Brain microvascular endothelial cell (primary cell): ENCODE data around the gene PTPN23.
"Not testable (repeated sequence)": the region's sequence is repeated elsewhere in the genome, so short reads cannot be mapped to it uniquely, and the experiment has no call there.

Experiments
- DNase-seq: peaks from one replicate; pipeline ENCODE4 v3.0.0-alpha.2; 2020
- H3K27ac ChIP-seq: fragments of 250-450 bp; sonication (Bioruptor Pico); 2 replicates; pipeline ENCODE4 v1.5.1; 2020; ENCODE audit warnings: mild to moderate bottlenecking, moderate library complexity
- H3K27me3 ChIP-seq: fragments of 250-450 bp; sonication (Bioruptor Pico); replicated peaks from 2 replicates; pipeline ENCODE4 v1.5.1; 2020; ENCODE audit warnings: mild to moderate bottlenecking
- H3K36me3 ChIP-seq: fragments of 250-450 bp; sonication (Bioruptor Pico); replicated peaks from 2 replicates; pipeline ENCODE4 v1.5.1; 2020; ENCODE audit warnings: mild to moderate bottlenecking
- H3K4me3 ChIP-seq: 2 replicates; pipeline ENCODE4 v1.5.1; 2011; ENCODE audit warnings: low read depth, mild to moderate bottlenecking, control low read depth, low read length, moderate library complexity
- in situ Hi-C: cut with HindIII; loops from 2 replicates; pipeline ENCODE4 v1.10.0; 2017; ENCODE audit warnings: low sequenced_read_pairs, low pct_ligation_motif_present
- TF ChIP-seq, protein P1 (sequence below): IDR thresholded peaks from 2 replicates; pipeline ENCODE4 v1.5.1; 2011; ENCODE audit warnings: low read depth, mild to moderate bottlenecking, moderate library complexity, low read length, control low read depth, inconsistent platforms; ENCODE audit errors: missing control alignments

Gene PTPN23

GRCh38 chr3:47366833-47367232, 14.0 kb upstream of the PTPN23 start:
- TF ChIP-seq, protein P1, sequence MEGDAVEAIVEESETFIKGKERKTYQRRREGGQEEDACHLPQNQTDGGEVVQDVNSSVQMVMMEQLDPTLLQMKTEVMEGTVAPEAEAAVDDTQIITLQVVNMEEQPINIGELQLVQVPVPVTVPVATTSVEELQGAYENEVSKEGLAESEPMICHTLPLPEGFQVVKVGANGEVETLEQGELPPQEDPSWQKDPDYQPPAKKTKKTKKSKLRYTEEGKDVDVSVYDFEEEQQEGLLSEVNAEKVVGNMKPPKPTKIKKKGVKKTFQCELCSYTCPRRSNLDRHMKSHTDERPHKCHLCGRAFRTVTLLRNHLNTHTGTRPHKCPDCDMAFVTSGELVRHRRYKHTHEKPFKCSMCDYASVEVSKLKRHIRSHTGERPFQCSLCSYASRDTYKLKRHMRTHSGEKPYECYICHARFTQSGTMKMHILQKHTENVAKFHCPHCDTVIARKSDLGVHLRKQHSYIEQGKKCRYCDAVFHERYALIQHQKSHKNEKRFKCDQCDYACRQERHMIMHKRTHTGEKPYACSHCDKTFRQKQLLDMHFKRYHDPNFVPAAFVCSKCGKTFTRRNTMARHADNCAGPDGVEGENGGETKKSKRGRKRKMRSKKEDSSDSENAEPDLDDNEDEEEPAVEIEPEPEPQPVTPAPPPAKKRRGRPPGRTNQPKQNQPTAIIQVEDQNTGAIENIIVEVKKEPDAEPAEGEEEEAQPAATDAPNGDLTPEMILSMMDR = no peak
- H3K27me3 ChIP-seq = no peaks in the 10 kb centered on the region
- no peak for DNase-seq
- in situ Hi-C loops = no loop called here
- H3K4me3 ChIP-seq = no peak overlapping the region
- no peak overlapping the region for H3K27ac ChIP-seq
- no peaks in the 10 kb centered on the region for H3K36me3 ChIP-seq

- in situ Hi-C loops = no loop called here
- no peaks in the 10 kb centered on the region for H3K36me3 ChIP-seq
- H3K27me3 ChIP-seq = no peaks in the 10 kb centered on the region
- H3K27ac ChIP-seq = no peak overlapping the region
- H3K4me3 ChIP-seq = no peak overlapping the region
- TF ChIP-seq, protein P1 = no peak
- DNase-seq = no peak
Measured at GRCh38 chr3:47367631-47368030, 13.2 kb upstream of the PTPN23 start.

GRCh38 chr3:47370020-47370419, 10.8 kb upstream of the PTPN23 start:
- H3K4me3 ChIP-seq, in situ Hi-C loops, H3K27me3 ChIP-seq: not testable (repeated sequence)

DNA sequence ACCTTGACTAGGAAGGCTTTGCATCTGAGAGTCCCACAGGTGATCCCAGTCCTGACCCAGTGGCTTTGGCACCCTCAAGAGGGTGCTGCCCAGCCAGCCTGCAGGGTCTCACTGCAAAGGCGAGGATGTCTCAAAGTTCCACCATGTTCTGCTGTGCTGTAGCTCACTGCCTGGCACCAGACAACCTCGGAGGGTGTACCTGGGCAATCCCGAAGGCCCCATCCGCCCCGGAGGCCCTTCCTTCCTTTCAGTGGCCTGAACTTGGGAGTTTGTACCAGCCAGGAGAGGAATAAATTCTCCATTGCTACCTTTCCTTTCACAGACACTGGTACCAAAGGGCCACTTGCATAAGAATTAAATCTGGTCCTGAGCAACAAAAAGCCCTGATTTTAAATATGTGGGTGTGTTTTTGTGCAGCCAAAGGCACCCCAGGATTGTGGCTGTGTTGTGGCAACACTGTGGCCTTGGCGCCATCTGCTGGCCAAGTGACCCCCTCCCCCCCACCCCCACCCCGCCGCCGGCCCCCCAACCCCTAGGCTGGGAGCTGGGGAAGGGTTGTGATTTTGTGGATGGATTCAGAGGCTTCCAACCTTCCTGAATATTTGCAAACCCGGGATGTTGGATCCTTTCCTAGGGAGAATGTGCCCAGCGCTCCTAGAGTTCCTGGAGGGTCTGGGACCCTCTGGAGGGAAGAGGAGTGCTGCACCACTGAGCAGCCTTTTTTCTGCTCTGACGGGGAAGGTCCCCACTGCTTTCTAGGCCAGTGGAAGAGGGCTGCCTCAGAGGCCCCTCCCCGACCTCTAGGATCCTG, 9.7 kb upstream of the PTPN23 start:
- Histone ChIP-seq H3K36me3 (no peaks in the 10 kb centered on the region), H3K4me3 (no peak overlapping the region), H3K27ac (no peak overlapping the region), H3K27me3 (no peaks in the 10 kb centered on the region)
- in situ Hi-C loops = no loop called here
- TF ChIP-seq, protein P1 = peak; percentile 43
- no peak for DNase-seq

More at GRCh38 chr3:47370020-47370419, 10.8 kb upstream of the PTPN23 start:
- DNase-seq, H3K36me3 ChIP-seq, H3K27ac ChIP-seq: not testable (repeated sequence)

DNA sequence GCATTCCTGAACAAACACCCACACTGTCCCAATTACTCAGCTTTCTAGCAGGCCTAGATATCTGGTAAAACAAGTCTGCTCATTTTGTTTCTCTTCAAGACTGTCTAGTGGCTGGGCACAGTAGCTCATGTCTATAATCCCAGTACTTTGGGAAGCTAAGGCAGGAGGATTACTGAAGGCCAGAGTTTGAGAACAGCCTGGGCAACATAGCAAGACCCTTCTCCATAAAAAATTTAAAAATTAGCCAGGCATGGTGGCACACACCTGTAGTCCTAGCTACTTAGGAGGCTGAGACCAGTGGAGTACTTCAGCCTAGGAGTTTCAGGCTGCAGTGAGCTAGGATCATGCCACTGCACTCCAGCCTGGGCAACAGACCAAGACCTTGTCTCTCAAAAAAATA, 6.2 kb upstream of the PTPN23 start:
- Histone ChIP-seq H3K27me3 (no peaks in the 10 kb centered on the region), H3K4me3 (no peak overlapping the region), H3K27ac (no peak overlapping the region), H3K36me3 (no peaks in the 10 kb centered on the region)
- no peak for DNase-seq
- TF ChIP-seq, protein P1 = no peak
- in situ Hi-C loops = no loop called here

DNA sequence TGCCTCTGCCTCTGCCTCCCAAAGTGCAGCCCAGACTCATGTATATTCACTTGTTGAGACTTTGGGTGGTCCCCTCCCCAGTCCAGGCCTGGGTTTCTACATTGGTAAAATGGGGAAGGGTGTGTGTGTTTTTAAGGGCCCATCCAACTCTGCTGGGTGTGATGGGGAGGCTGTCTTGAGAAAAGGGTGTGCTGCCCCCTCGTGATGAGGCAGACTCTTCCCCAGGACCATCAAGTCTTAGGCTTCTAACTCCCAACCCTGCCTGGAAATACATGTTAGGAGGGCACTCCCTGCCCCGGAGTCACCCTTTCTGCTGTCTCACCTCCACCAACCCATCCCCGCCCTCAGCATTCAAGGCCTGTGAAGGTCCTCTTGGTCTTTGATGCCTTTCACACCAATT, 4.4 kb upstream of the PTPN23 start:
- Histone ChIP-seq H3K4me3 (no peak overlapping the region), H3K27ac (no peak overlapping the region), H3K36me3 (no peaks in the 10 kb centered on the region), H3K27me3 (no peaks in the 10 kb centered on the region)
- in situ Hi-C loops = no loop called here
- DNase-seq = no peak
- TF ChIP-seq, protein P1 = no peak
